22Rv1 (cell line): ENCODE measurements around the gene WDFY4.

Source experiments
- ZFX ChIP-seq: fragments of 450-650 bp; IDR thresholded peaks from 2 replicates; pipeline ENCODE4 v1.6.1; 2017; ENCODE audit warnings: antibody characterized with exemption, borderline replicate concordance
- TF ChIP-seq, protein P1 (sequence below): fragments of 450-650 bp; IDR thresholded peaks from 2 replicates; pipeline ENCODE4 v1.5.1; 2017; ENCODE audit warnings: mild to moderate bottlenecking

DNA sequence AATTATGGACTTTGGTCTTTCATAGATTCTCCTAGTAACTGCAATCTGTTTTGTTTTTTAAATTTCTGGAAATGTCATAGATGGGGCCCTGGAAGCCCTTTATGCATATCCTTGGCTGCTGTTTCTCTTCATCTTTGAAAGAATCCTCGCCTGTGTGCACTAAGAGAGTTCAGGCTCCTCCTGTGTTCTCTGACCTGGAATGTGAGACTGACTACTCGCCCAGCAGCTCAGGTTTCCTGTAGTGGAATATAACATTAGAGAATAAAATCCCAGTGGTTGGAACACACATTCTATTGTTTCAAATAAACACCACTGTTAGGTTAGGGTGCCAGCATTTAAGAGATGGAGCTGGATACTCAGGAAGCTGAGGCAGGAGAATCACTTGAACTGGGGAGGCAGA lies 56.3 kb downstream of the WDFY4 start:
- TF ChIP-seq, protein P1, sequence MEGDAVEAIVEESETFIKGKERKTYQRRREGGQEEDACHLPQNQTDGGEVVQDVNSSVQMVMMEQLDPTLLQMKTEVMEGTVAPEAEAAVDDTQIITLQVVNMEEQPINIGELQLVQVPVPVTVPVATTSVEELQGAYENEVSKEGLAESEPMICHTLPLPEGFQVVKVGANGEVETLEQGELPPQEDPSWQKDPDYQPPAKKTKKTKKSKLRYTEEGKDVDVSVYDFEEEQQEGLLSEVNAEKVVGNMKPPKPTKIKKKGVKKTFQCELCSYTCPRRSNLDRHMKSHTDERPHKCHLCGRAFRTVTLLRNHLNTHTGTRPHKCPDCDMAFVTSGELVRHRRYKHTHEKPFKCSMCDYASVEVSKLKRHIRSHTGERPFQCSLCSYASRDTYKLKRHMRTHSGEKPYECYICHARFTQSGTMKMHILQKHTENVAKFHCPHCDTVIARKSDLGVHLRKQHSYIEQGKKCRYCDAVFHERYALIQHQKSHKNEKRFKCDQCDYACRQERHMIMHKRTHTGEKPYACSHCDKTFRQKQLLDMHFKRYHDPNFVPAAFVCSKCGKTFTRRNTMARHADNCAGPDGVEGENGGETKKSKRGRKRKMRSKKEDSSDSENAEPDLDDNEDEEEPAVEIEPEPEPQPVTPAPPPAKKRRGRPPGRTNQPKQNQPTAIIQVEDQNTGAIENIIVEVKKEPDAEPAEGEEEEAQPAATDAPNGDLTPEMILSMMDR: no peak
- no peak for TF ChIP-seq ZFX
